ENCODE data around the gene STRIT1.

DNA sequence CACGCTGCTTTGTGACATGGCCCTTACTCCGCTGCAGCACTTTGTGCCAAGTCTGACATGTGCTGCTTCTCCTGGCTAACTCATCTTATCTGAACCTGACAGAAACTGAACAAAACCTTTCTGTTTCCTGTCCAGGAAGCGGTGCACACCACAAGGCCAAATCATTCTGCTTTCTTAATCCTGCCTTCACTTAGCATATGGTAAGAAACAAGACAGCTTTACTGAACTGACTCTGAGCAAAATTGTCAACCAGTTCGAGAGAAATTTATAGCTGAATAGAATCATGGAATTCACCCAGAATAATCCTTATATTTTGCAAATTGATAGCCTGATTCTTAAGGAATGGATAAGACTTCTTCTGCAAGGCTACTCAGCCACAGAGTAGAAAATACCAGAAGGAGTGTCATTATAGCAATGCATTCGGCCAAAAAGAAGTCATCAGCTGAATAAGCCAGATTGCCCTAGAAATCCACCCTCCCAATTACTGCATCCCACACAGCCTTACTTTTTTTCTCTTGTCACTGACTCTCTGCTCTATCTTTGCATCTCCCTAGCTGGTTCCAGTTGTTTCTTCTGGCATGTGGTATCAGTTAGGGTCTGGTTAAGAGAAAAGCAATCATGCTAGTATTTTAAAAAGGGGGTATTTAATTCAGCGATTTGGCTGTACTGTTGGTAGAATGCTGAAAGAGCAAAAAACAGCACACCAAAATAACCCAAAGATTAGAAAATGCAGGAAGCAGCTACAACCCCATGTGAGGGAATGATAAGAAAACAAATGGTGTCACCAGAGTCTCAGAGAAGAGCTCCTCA, 41.6 kb upstream of the STRIT1 start:
- no peak for TF ChIP-seq YY1 (IDR thresholded peaks at IDR 0.05; ENCODE audit: low read depth)
- TF ChIP-seq, protein P1, sequence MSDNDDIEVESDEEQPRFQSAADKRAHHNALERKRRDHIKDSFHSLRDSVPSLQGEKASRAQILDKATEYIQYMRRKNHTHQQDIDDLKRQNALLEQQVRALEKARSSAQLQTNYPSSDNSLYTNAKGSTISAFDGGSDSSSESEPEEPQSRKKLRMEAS (IDR thresholded peaks at IDR 0.05): no peak
- no peak for TF ChIP-seq EP300 (IDR thresholded peaks at IDR 0.05; ENCODE audit: borderline replicate concordance)
- TF ChIP-seq TEAD4 (IDR thresholded peaks at IDR 0.05): no peak
- TF ChIP-seq RAD21 (IDR thresholded peaks at IDR 0.05; ENCODE audit: low read depth): no peak
- no peak for TF ChIP-seq CREB1 (IDR thresholded peaks at IDR 0.05; ENCODE audit: low read depth)
- TF ChIP-seq REST (IDR thresholded peaks at IDR 0.05; ENCODE audit: low read depth): no peak

Measured in Ishikawa (cell line).